AG04449 (cell line): Measurements from ENCODE around the gene KISS1R.

Experiments used
- CTCF ChIA-PET: fragments of 350-600 bp; formaldehyde crosslinking; extraction: SDS; loops from one replicate; lab custom pipeline; 2021; ENCODE audit warnings: antibody characterized with exemption; lab: Yijun Ruan, JAX
- POLR2A ChIA-PET: fragments of 400-600, 350-600 bp; formaldehyde crosslinking; extraction: SDS; loops from one replicate; lab custom pipeline; 2020; ENCODE audit warnings: antibody characterized with exemption, inconsistent platforms; lab: Yijun Ruan, JAX
- DNase-seq: peaks from one replicate; pipeline ENCODE4 v3.0.0-alpha.2; 2010; ENCODE audit warnings: low read depth, low spot score
- H3K4me3 ChIP-seq: 2 replicates; pipeline ENCODE4 v1.5.1; 2011; ENCODE audit warnings: low read depth, mild to moderate bottlenecking, control low read depth, low read length
- TF ChIP-seq, protein P1 (sequence below): IDR thresholded peaks from one replicate; pipeline ENCODE4 v1.5.1; 2011; ENCODE audit warnings: mild to moderate bottlenecking, moderate library complexity, low read length, control low read depth, inconsistent platforms; ENCODE audit not compliant: insufficient read depth; ENCODE audit errors: missing control alignments

The KISS1R gene

DNA sequence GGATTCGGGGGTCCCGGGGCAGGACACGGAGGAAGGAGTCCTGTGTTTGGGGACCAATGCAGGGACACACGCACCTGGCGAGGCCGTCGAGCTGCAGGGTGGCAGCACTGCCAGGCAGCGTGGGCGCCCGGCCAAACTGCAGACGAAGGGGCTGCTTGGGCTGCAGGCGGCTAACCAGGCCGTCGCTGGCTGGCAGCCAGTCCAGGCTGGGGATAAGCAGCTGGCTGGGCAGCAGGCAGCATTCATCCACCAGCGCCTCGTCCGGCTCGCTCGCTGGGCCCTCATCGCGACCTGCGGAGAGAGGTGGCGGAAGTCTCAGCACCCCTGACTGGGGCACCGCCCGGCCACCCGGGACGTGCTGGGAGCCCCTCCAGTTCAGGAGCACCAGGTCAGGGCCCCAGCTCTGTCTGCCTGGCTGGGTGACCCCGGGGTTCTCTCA lies 46.2 kb upstream of the KISS1R start:
- TF ChIP-seq, protein P1, sequence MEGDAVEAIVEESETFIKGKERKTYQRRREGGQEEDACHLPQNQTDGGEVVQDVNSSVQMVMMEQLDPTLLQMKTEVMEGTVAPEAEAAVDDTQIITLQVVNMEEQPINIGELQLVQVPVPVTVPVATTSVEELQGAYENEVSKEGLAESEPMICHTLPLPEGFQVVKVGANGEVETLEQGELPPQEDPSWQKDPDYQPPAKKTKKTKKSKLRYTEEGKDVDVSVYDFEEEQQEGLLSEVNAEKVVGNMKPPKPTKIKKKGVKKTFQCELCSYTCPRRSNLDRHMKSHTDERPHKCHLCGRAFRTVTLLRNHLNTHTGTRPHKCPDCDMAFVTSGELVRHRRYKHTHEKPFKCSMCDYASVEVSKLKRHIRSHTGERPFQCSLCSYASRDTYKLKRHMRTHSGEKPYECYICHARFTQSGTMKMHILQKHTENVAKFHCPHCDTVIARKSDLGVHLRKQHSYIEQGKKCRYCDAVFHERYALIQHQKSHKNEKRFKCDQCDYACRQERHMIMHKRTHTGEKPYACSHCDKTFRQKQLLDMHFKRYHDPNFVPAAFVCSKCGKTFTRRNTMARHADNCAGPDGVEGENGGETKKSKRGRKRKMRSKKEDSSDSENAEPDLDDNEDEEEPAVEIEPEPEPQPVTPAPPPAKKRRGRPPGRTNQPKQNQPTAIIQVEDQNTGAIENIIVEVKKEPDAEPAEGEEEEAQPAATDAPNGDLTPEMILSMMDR, result no peak
- CTCF ChIA-PET, result interaction anchor here (1.2 kb wide), 1 partner anchor 13 kb away, joined by 4 read pairs; no protein-coding TSS in a partner anchor
- no peak overlapping the region for H3K4me3 ChIP-seq
- POLR2A ChIA-PET, result no interaction called here
- DNase-seq, result no peak

DNA sequence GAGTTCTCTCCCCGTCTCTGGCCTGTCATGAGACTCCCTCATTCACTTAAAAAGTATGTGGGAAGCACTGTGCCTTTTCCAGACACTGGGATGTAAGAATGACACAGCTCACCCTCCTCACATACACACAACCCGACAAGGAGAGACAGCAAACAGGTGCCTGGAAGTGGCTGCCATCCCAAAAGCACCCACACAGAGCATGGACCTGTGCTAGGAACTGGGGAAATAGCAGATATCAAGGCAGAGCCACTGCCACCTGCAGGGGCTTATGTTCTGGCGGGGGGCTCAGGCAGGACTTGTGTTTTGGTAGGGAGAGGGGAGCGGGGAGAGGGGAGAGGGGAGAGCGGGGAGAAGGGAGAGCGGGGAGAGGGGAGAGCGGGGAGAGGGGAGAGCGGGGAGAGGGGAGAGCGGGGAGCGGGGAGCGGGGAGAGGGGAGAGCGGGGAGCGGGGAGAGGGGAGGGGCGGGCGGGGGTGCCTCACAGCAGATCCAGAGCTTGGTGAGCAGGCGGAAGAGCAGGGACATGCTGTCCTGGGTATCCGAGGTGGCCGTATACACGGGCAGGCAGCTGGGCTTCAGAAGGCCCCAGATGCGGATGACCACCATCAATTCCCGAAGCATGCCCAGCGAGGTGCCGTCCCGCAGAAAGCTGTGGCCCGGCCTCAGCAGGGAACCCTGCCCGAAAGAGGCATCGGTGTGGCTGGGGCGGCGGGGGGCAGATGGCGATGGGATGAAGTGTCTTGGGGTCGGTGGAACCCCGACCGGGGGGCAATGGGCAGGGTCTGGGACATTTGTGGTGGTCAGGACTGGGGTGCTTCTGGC lies 45.5 kb upstream of the KISS1R start:
- CTCF ChIA-PET, result interaction anchor here (1.2 kb wide), 1 partner anchor 14 kb away, joined by 4 read pairs; no protein-coding TSS in a partner anchor
- POLR2A ChIA-PET, result no interaction called here
- H3K4me3 ChIP-seq, result no peak overlapping the region
- no peak for DNase-seq
- TF ChIP-seq, protein P1, result no peak

GRCh38 chr19:872266-872951 lies 44.7 kb upstream of the KISS1R start:
- TF ChIP-seq, protein P1, result no peak
- no peak for DNase-seq
- POLR2A ChIA-PET, result no interaction called here
- CTCF ChIA-PET, result no interaction called here
- no peak overlapping the region for H3K4me3 ChIP-seq

- no peak overlapping the region for H3K4me3 ChIP-seq
- ChIA-PET POLR2A (no interaction called here), CTCF (interaction anchor here (0.6 to 1.5 kb wide), 2 partner anchors 9 to 103 kb away, joined by 3 read pairs; no protein-coding TSS in a partner anchor)
- TF ChIP-seq, protein P1, result no peak
- DNase-seq, result no peak
Observed at GRCh38 chr19:873084-873483, 44.0 kb upstream of the KISS1R start.

DNA sequence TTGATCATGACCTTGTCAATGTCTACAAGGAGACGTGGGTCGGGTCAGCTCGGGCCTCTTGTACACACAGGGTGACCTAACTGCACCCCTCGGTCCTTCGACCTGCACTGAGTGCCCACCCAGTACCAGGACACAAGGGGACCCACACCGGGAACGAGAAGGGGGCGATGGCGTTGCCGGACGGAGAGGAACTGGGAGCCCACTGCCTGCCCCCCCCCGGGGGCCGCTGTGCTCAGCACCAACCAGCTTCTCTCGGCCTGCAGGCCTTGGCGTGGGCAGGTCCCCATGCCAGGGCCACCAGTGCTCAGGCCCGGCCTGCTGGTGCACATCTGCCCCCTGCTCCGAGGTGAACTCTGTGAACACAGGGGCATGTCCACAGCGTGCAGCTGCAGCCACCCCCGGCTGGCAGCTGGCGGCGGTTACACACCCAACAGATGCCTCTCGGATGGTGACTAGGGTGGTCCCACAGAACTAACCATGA lies 43.5 kb upstream of the KISS1R start:
- no peak for DNase-seq
- POLR2A ChIA-PET, result no interaction called here
- CTCF ChIA-PET, result interaction anchor here (0.6 to 1.5 kb wide), 2 partner anchors 9 to 104 kb away, joined by 3 read pairs; no protein-coding TSS in a partner anchor
- H3K4me3 ChIP-seq, result no peak overlapping the region
- TF ChIP-seq, protein P1, result no peak
